HepG2 (cell line): ENCODE measurements around the gene PNLDC1. TPM values are rescaled to one million over a fixed set of nuclear protein-coding genes. Genes with fewer than 3 reads are reported as not detected.

Experiments used
- ELF3 ChIP-seq: IDR thresholded peaks from 2 replicates; pipeline ENCODE4 v1.6.1; 2016; ENCODE audit warnings: missing genetic modification reagents, missing compliant biosample characterization
- HINFP ChIP-seq: sonication (generic); formaldehyde crosslinking; IDR thresholded peaks from 2 replicates; pipeline ENCODE4 v1.4.0; 2020; ENCODE audit warnings: low read depth, mild to moderate bottlenecking, missing genetic modification reagents
- KAT7 ChIP-seq: IDR thresholded peaks from 2 replicates; pipeline ENCODE4 v1.6.1; 2018; ENCODE audit warnings: borderline replicate concordance, missing compliant biosample characterization
- KIAA2018 ChIP-seq: sonication (generic); formaldehyde crosslinking; IDR thresholded peaks from 2 replicates; pipeline ENCODE4 v1.5.0; 2020; ENCODE audit warnings: mild to moderate bottlenecking, missing genetic modification reagents, borderline replicate concordance
- KLF11 ChIP-seq: IDR thresholded peaks from 2 replicates; pipeline ENCODE4 v1.6.1; 2016; ENCODE audit warnings: missing compliant biosample characterization
- KLF13 ChIP-seq: sonication (generic); formaldehyde crosslinking; IDR thresholded peaks from 2 replicates; pipeline ENCODE4 v1.4.0; 2020; ENCODE audit warnings: mild to moderate bottlenecking, missing genetic modification reagents
- MED1 ChIP-seq: sonication (generic); formaldehyde crosslinking; IDR thresholded peaks from 2 replicates; pipeline ENCODE4 v1.4.0; 2020; ENCODE audit warnings: missing genetic modification reagents
- MYC ChIP-seq: sonication (generic); formaldehyde crosslinking; IDR thresholded peaks from 2 replicates; pipeline ENCODE4 v1.9.0; 2021; ENCODE audit warnings: missing genetic modification reagents, borderline replicate concordance
- NRL ChIP-seq: sonication (generic); formaldehyde crosslinking; IDR thresholded peaks from 2 replicates; pipeline ENCODE4 v1.5.0; 2020; ENCODE audit warnings: missing genetic modification reagents, mild to moderate bottlenecking, moderate library complexity, borderline replicate concordance
- PHF5A ChIP-seq: IDR thresholded peaks from one replicate; pipeline ENCODE4 v1.6.1; 2018; ENCODE audit warnings: low read depth, missing genetic modification reagents; ENCODE audit not compliant: unreplicated experiment
- RCOR2 ChIP-seq: IDR thresholded peaks from 2 replicates; pipeline ENCODE4 v1.6.1; 2016; ENCODE audit warnings: missing biosample characterization, missing genetic modification reagents
- SRSF4 ChIP-seq: fragments of 200-400 bp; formaldehyde crosslinking; IDR thresholded peaks from one replicate; pipeline ENCODE4 v1.6.1; 2018; ENCODE audit warnings: mild to moderate bottlenecking, low read depth, low read length, moderate library complexity; ENCODE audit not compliant: poor library complexity, severe bottlenecking
- TBX3 ChIP-seq: fragments of 450-650 bp; IDR thresholded peaks from 2 replicates; pipeline ENCODE4 v1.6.1; 2017; ENCODE audit warnings: antibody characterized with exemption, mild to moderate bottlenecking, inconsistent platforms, borderline replicate concordance
- THAP11 ChIP-seq: IDR thresholded peaks from 2 replicates; pipeline ENCODE4 v1.6.1; 2016; ENCODE audit warnings: missing biosample characterization, missing genetic modification reagents
- ZNF274 ChIP-seq: sonication (generic); formaldehyde crosslinking; IDR thresholded peaks from 2 replicates; pipeline ENCODE4 v1.5.1; 2020; ENCODE audit warnings: mild to moderate bottlenecking, missing genetic modification reagents
- ZNF276 ChIP-seq: sonication (generic); formaldehyde crosslinking; IDR thresholded peaks from 2 replicates; pipeline ENCODE4 v1.4.0; 2020; ENCODE audit warnings: mild to moderate bottlenecking, low read depth, missing genetic modification reagents
- ZNF33A ChIP-seq: sonication (generic); formaldehyde crosslinking; IDR thresholded peaks from 2 replicates; pipeline ENCODE4 v1.5.1; 2020; ENCODE audit warnings: missing genetic modification reagents, mild to moderate bottlenecking, moderate library complexity, borderline replicate concordance
- ZNF570 ChIP-seq: sonication (generic); formaldehyde crosslinking; IDR thresholded peaks from 2 replicates; pipeline ENCODE4 v1.4.0; 2020; ENCODE audit warnings: mild to moderate bottlenecking, missing genetic modification reagents, borderline replicate concordance
- ZNF652 ChIP-seq: IDR thresholded peaks from 2 replicates; pipeline ENCODE4 v1.6.1; 2016; ENCODE audit warnings: low read depth, borderline replicate concordance
- ZNF790 ChIP-seq: sonication (generic); formaldehyde crosslinking; IDR thresholded peaks from 2 replicates; pipeline ENCODE4 v1.8.0; 2022; ENCODE audit warnings: missing genetic modification reagents, mild to moderate bottlenecking, borderline replicate concordance
- polyA plus RNA-seq, 8 experiments: library from polyadenylated mRNA; depleted of rRNA in 3 of 8; stranded (reverse) in 7 of 8; unstranded in 1 of 8; fragments of >200 nt; fragmentation: Illumina TruSeq in 4 of 8; extraction: Trizol in 4 of 8; gene quantifications; 2 replicates each; pipeline versions ENCODE4 v1.2.1 to v1.2.3, GENCODE V29; 2011 to 2016; ENCODE audit warnings: low read depth in 4 of 8, missing spikeins in 1 of 8, mixed read lengths in 1 of 8; ENCODE audit not compliant: insufficient read depth in 1 of 8
- total RNA-seq, 5 experiments: library from RNA; depleted of rRNA; stranded (reverse); fragments of >200 nt; fragmentation: Illumina TruSeq; extraction: Trizol; gene quantifications; 2 replicates each; pipeline ENCODE4 v1.2.3, GENCODE V29; 2016; ENCODE audit warnings: low read depth in 1 of 5

Gene PNLDC1
- total and polyA plus RNA-seq, 2 of the 13 experiments (the other 11 are each of a cell fraction or from before 2014, with no cell fraction given): not detected

- 0 out of 2 replicates have a peak, but pooled peaks have one; percentile 19 for TF ChIP-seq ZNF276 (CRISPR knock-in tag)
- TF ChIP-seq ZNF570 (CRISPR knock-in tag): no peak
- peak; percentile 7; the same call in 1 of the 2 replicates for TF ChIP-seq ELF3 (CRISPR knock-in tag)
- TF ChIP-seq SRSF4: no peak
- TF ChIP-seq KLF11: no peak
- no peak for TF ChIP-seq TBX3
- TF ChIP-seq PHF5A: no peak
- no peak for TF ChIP-seq RCOR2 (CRISPR knock-in tag)
- no peak for TF ChIP-seq NRL (CRISPR knock-in tag)
- no peak for TF ChIP-seq ZNF33A (CRISPR knock-in tag)
- no peak for TF ChIP-seq KAT7 (CRISPR knock-in tag)
- TF ChIP-seq ZNF652: no peak
- 0 out of 2 replicates have a peak, but pooled peaks have one; percentile 74 for TF ChIP-seq KIAA2018 (CRISPR knock-in tag)
- 0 out of 2 replicates have a peak, but pooled peaks have one; percentile 12 for TF ChIP-seq MED1 (CRISPR knock-in tag)
- no peak for TF ChIP-seq ZNF274
- TF ChIP-seq HINFP (CRISPR knock-in tag): no peak
- TF ChIP-seq MYC (CRISPR knock-in tag): no peak
- no peak for TF ChIP-seq THAP11 (CRISPR knock-in tag)
- TF ChIP-seq ZNF790 (CRISPR knock-in tag): no peak
- TF ChIP-seq KLF13: no peak
Observed at GRCh38 chr6:159760602-159761057, 39.4 kb upstream of the PNLDC1 start (continued).
